Caco-2 (cell line): ENCODE data around the gene TMPRSS11F. TPM values are rescaled to one million over a fixed set of nuclear protein-coding genes. Genes with fewer than 3 reads are reported as not detected.

ENCODE experiments used
- BruUV-seq: library from RNA; stranded (reverse); fragments of 400-500 nt; replicated peaks from 2 replicates; lab custom pipeline; 2021; lab: Mats Ljungman, UMichigan
- CTCF ChIA-PET: fragments of 300-600 bp; sonication (Branson Sonifier 250); formaldehyde crosslinking; loops from one replicate; lab custom pipeline; 2022; ENCODE audit warnings: antibody characterized with exemption; lab: Charles Lee
- POLR2A ChIA-PET: fragments of 300-600 bp; sonication (Branson Sonifier 250); formaldehyde crosslinking; loops from one replicate; lab custom pipeline; 2022; ENCODE audit warnings: antibody characterized with exemption; lab: Charles Lee
- DNase-seq, 2 experiments: peaks; one replicate each; pipeline versions ENCODE4 v3.0.0 to v3.0.0-alpha.2; 2020 to 2022
- H3K27me3 ChIP-seq: replicated peaks from 2 replicates; pipeline ENCODE4 v1.6.0; 2011; ENCODE audit warnings: low read length; ENCODE audit not compliant: control insufficient read depth, insufficient read depth
- H3K36me3 ChIP-seq: 2 replicates; pipeline ENCODE4 v1.5.1; 2011; ENCODE audit warnings: low read length; ENCODE audit not compliant: control insufficient read depth, insufficient read depth
- H3K4me1 ChIP-seq: fragments of 250-450 bp; sonication (Bioruptor Pico); 2 replicates; pipeline ENCODE4 v1.5.1; 2020; ENCODE audit warnings: mild to moderate bottlenecking
- H3K4me3 ChIP-seq: 2 replicates; pipeline ENCODE4 v1.5.1; 2011; ENCODE audit warnings: low read depth, mild to moderate bottlenecking, control low read depth, low read length
- H3K9me3 ChIP-seq: fragments of 250-450 bp; sonication (Bioruptor Pico); 2 replicates; pipeline ENCODE4 v1.5.1; 2020; ENCODE audit warnings: mild to moderate bottlenecking, moderate library complexity
- H3K27ac Mint-ChIP-seq: one replicate; pipeline ENCODE4 v1.8.0; 2022; ENCODE audit warnings: mixed read lengths; ENCODE audit not compliant: unreplicated experiment
- H3K27me3 Mint-ChIP-seq: one replicate; pipeline ENCODE4 v1.8.0; 2022; ENCODE audit warnings: mixed read lengths; ENCODE audit not compliant: insufficient read depth, unreplicated experiment
- H3K36me3 Mint-ChIP-seq: one replicate; pipeline ENCODE4 v1.8.0; 2022; ENCODE audit warnings: mild to moderate bottlenecking, mixed read lengths; ENCODE audit not compliant: insufficient read depth, unreplicated experiment
- H3K4me1 Mint-ChIP-seq: one replicate; pipeline ENCODE4 v1.8.0; 2022; ENCODE audit warnings: low read depth, mixed read lengths; ENCODE audit not compliant: unreplicated experiment
- H3K4me3 Mint-ChIP-seq: one replicate; pipeline ENCODE4 v1.8.0; 2022; ENCODE audit warnings: mild to moderate bottlenecking, moderate library complexity, mixed read lengths; ENCODE audit not compliant: unreplicated experiment
- H3K9me3 Mint-ChIP-seq: one replicate; pipeline ENCODE4 v1.8.0; 2022; ENCODE audit warnings: mixed read lengths; ENCODE audit not compliant: unreplicated experiment
- intact Hi-C: fragments of 100-400 bp; cut with micrococcal nuclease; formaldehyde crosslinking; loops from one replicate; pipeline ENCODE4 v1.10.0; 2022; ENCODE audit not compliant: unreplicated experiment
- total RNA-seq: library from RNA; stranded (reverse); gene quantifications from 2 replicates; pipeline ENCODE4 v1.2.3, GENCODE V29; 2022
- TF ChIP-seq, protein P1 (sequence below), 2 experiments: fragments of 200-600 bp in 1 of 2; IDR thresholded peaks; 1 replicate in 1 of 2; 2 replicates in 1 of 2; pipeline versions ENCODE4 v1.5.1 to v1.8.0; 2011 to 2022; ENCODE audit warnings: antibody characterized with exemption in 1 of 2, control low read depth in 1 of 2, inconsistent platforms in 1 of 2, low read depth in 1 of 2, low read length in 1 of 2, mild to moderate bottlenecking in 1 of 2, moderate library complexity in 1 of 2; ENCODE audit not compliant: insufficient read depth in 1 of 2, severe bottlenecking in 1 of 2, unreplicated experiment in 1 of 2

TMPRSS11F gene
- total RNA-seq, 1 experiment from 2014 or later = not detected

- ChIA-PET CTCF (no interaction called here), POLR2A (no interaction called here)
- H3K9me3 Mint-ChIP-seq = no peaks in the 10 kb centered on the region
- no peak overlapping the region for H3K4me3 Mint-ChIP-seq
- no peaks in the 10 kb centered on the region for H3K9me3 ChIP-seq
- intact Hi-C loops = no loop called here
- peaks cover 4% of the 10 kb centered on the region for H3K4me1 Mint-ChIP-seq
- no peak for DNase-seq
- TF ChIP-seq, protein P1, sequence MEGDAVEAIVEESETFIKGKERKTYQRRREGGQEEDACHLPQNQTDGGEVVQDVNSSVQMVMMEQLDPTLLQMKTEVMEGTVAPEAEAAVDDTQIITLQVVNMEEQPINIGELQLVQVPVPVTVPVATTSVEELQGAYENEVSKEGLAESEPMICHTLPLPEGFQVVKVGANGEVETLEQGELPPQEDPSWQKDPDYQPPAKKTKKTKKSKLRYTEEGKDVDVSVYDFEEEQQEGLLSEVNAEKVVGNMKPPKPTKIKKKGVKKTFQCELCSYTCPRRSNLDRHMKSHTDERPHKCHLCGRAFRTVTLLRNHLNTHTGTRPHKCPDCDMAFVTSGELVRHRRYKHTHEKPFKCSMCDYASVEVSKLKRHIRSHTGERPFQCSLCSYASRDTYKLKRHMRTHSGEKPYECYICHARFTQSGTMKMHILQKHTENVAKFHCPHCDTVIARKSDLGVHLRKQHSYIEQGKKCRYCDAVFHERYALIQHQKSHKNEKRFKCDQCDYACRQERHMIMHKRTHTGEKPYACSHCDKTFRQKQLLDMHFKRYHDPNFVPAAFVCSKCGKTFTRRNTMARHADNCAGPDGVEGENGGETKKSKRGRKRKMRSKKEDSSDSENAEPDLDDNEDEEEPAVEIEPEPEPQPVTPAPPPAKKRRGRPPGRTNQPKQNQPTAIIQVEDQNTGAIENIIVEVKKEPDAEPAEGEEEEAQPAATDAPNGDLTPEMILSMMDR (IDR thresholded peaks at IDR 0.05; ENCODE audit: insufficient read depth in 1 of 2, low read depth in 1 of 2, low read length in 1 of 2, severe bottlenecking in 1 of 2, unreplicated experiment in 1 of 2) = no peak
- H3K4me1 ChIP-seq = peaks cover 8% of the 10 kb centered on the region; the same call in 1 of the 2 replicates
- no peaks in the 10 kb centered on the region for H3K27me3 Mint-ChIP-seq
- H3K36me3 Mint-ChIP-seq = no peaks in the 10 kb centered on the region
- no peaks in the 10 kb centered on the region for H3K36me3 ChIP-seq
- H3K4me3 ChIP-seq = no peak overlapping the region
- no peaks in the 10 kb centered on the region for H3K27me3 ChIP-seq
- BruUV-seq = no TSS peak
- H3K27ac Mint-ChIP-seq = no peak overlapping the region
Observed at GRCh38 chr4:68124262-68124661, 5.4 kb downstream of the TMPRSS11F start.

DNA sequence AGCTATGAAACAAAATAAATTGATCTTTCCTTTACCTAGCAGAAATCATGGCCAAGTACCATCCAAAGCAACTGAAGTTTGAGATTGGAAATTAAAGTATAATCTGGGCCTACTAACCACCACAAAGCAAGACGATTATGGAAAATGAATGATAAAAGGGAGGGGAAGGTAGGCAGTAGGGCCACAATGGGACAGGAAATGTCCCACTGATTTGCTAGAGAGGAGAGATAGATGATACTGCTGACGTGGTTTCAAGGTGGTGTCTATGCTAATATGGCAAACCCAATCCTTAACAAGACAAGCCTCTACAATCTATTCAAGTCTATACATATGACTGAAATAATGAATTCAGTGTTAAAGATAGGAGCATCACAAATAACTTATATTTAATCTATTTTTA lies 6.1 kb downstream of the TMPRSS11F start:
- intact Hi-C loops = no loop called here
- TF ChIP-seq, protein P1 (IDR thresholded peaks at IDR 0.05; ENCODE audit: insufficient read depth in 1 of 2, low read depth in 1 of 2, low read length in 1 of 2, severe bottlenecking in 1 of 2, unreplicated experiment in 1 of 2) = no peak

DNA sequence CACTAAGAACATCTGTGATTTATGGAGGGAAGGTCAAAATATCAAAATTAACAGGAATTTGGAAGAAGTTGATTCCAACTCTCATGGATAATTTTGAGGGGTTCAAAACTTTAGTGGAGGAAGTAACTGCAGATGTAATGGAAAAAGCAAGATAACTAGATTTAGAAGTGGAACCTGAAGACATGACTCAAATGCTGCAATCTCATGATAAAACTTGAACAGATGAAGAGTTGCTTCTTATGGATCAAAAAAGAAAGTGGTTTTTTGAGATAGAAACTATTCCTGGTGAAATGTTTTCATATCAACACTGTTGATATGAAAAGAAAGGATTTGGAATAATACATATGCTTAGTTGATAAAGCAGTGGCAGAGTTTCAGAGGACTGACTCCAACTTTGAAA lies 9.7 kb downstream of the TMPRSS11F start:
- Mint-ChIP-seq H3K27me3 (no peaks in the 10 kb centered on the region), H3K4me1 (no peaks in the 10 kb centered on the region), H3K4me3 (no peak overlapping the region), H3K9me3 (no peaks in the 10 kb centered on the region), H3K36me3 (no peaks in the 10 kb centered on the region), H3K27ac (no peak overlapping the region)
- BruUV-seq = no TSS peak
- TF ChIP-seq, protein P1 (IDR thresholded peaks at IDR 0.05; ENCODE audit: insufficient read depth in 1 of 2, low read depth in 1 of 2, low read length in 1 of 2, severe bottlenecking in 1 of 2, unreplicated experiment in 1 of 2) = no peak
- H3K4me1 ChIP-seq = peaks cover 4% of the 10 kb centered on the region; the same call in 1 of the 2 replicates
- intact Hi-C loops = no loop called here
- POLR2A ChIA-PET = no interaction called here
- H3K9me3 ChIP-seq = 0 out of 2 replicates have a peak, but pooled peaks cover 4% of the 10 kb centered on the region
- H3K36me3 ChIP-seq = no peaks in the 10 kb centered on the region
- H3K4me3 ChIP-seq = no peak overlapping the region
- no peak for DNase-seq
- CTCF ChIA-PET = no interaction called here
- H3K27me3 ChIP-seq = no peaks in the 10 kb centered on the region

More for the DNA sequence above, 6.1 kb downstream of the TMPRSS11F start:
- Histone ChIP-seq H3K27me3 (no peaks in the 10 kb centered on the region), H3K36me3 (no peaks in the 10 kb centered on the region), H3K4me3 (no peak overlapping the region), H3K9me3 (no peaks in the 10 kb centered on the region), H3K4me1 (peaks cover 8% of the 10 kb centered on the region; the same call in 1 of the 2 replicates)
- H3K27me3 Mint-ChIP-seq = no peaks in the 10 kb centered on the region
- H3K4me1 Mint-ChIP-seq = peaks cover 4% of the 10 kb centered on the region
- BruUV-seq = no TSS peak
- POLR2A ChIA-PET = no interaction called here
- CTCF ChIA-PET = no interaction called here
- H3K4me3 Mint-ChIP-seq = no peak overlapping the region
- DNase-seq = no peak
- H3K9me3 Mint-ChIP-seq = no peaks in the 10 kb centered on the region
- no peak overlapping the region for H3K27ac Mint-ChIP-seq
- no peaks in the 10 kb centered on the region for H3K36me3 Mint-ChIP-seq
